Mesothelial cell of epicardium (in vitro differentiated cells): ENCODE results near the gene ZBED4. TPM values are rescaled to one million over a fixed set of nuclear protein-coding genes. Genes with fewer than 3 reads are reported as not detected.

Experiments used
- DNase-seq, 2 experiments: peaks; one replicate each; pipeline ENCODE4 v3.0.0; 2021; ENCODE audit warnings: low spot score in 2 of 2; ENCODE audit not compliant: unreplicated experiment in 2 of 2
- H3K27ac Mint-ChIP-seq: 2 replicates; pipeline ENCODE4 v1.8.0; 2021; ENCODE audit warnings: mixed read lengths
- H3K27me3 Mint-ChIP-seq: 2 replicates; pipeline ENCODE4 v1.8.0; 2021; ENCODE audit warnings: low read depth, mixed read lengths
- H3K36me3 Mint-ChIP-seq: 2 replicates; pipeline ENCODE4 v1.8.0; 2021; ENCODE audit warnings: mixed read lengths
- H3K4me1 Mint-ChIP-seq: 2 replicates; pipeline ENCODE4 v1.8.0; 2021; ENCODE audit warnings: mixed read lengths
- H3K4me3 Mint-ChIP-seq: 2 replicates; pipeline ENCODE4 v1.8.0; 2021; ENCODE audit warnings: mild to moderate bottlenecking, moderate library complexity, mixed read lengths
- H3K9me3 Mint-ChIP-seq: 2 replicates; pipeline ENCODE4 v1.8.0; 2021; ENCODE audit warnings: mixed read lengths
- total RNA-seq: library from RNA; stranded (reverse); gene quantifications from 3 replicates; pipeline ENCODE4 v1.2.1, GENCODE V29; 2021
- TF ChIP-seq, protein P1 (sequence below): fragments of 200-600 bp; sonication (generic); IDR thresholded peaks from one replicate; pipeline ENCODE4 v1.5.0; 2021; ENCODE audit warnings: antibody characterized with exemption; ENCODE audit not compliant: unreplicated experiment

The ZBED4 gene
- total RNA-seq, 1 donor from 2014 or later: 32.6 TPM

- Mint-ChIP-seq H3K27me3 (no peaks in the 10 kb centered on the region), H3K27ac (no peak overlapping the region), H3K9me3 (peaks cover 38% of the 10 kb centered on the region), H3K36me3 (peaks cover 80% of the 10 kb centered on the region), H3K4me1 (no peaks in the 10 kb centered on the region), H3K4me3 (no peak overlapping the region)
- TF ChIP-seq, protein P1, sequence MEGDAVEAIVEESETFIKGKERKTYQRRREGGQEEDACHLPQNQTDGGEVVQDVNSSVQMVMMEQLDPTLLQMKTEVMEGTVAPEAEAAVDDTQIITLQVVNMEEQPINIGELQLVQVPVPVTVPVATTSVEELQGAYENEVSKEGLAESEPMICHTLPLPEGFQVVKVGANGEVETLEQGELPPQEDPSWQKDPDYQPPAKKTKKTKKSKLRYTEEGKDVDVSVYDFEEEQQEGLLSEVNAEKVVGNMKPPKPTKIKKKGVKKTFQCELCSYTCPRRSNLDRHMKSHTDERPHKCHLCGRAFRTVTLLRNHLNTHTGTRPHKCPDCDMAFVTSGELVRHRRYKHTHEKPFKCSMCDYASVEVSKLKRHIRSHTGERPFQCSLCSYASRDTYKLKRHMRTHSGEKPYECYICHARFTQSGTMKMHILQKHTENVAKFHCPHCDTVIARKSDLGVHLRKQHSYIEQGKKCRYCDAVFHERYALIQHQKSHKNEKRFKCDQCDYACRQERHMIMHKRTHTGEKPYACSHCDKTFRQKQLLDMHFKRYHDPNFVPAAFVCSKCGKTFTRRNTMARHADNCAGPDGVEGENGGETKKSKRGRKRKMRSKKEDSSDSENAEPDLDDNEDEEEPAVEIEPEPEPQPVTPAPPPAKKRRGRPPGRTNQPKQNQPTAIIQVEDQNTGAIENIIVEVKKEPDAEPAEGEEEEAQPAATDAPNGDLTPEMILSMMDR: no peak
- DNase-seq: no peak
These were observed 28.2 kb downstream of the ZBED4 start for GRCh38 chr22:49881856-49882255.

GRCh38 chr22:49882519-49883293 is 29.1 kb downstream of the ZBED4 start:
- no peaks in the 10 kb centered on the region for H3K4me1 Mint-ChIP-seq
- H3K9me3 Mint-ChIP-seq: peaks cover 39% of the 10 kb centered on the region
- DNase-seq: no peak
- no peaks in the 10 kb centered on the region for H3K27me3 Mint-ChIP-seq
- no peak overlapping the region for H3K27ac Mint-ChIP-seq
- TF ChIP-seq, protein P1: no peak
- H3K4me3 Mint-ChIP-seq: no peak overlapping the region
- H3K36me3 Mint-ChIP-seq: peaks cover 85% of the 10 kb centered on the region

DNA sequence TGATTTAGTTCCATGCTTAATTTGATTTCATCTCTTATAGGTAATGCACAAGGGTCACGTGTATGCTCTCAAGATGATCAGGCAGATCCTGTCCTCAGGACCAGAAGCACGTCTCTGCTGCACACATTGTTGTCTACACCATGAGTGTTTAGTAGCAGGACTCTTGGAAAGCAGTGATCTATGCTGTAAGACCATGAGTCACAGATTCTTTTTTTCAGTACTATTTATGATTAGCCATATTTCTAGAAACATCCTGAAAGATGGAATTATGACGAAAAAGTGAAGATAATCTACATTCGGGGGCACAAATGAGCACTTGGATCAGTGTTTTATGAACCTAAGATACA is 29.6 kb downstream of the ZBED4 start:
- no peak for DNase-seq
- Mint-ChIP-seq H3K9me3 (peaks cover 39% of the 10 kb centered on the region), H3K4me3 (no peak overlapping the region), H3K4me1 (no peaks in the 10 kb centered on the region), H3K27me3 (no peaks in the 10 kb centered on the region), H3K36me3 (peaks cover 85% of the 10 kb centered on the region), H3K27ac (no peak overlapping the region)
- TF ChIP-seq, protein P1: no peak

GRCh38 chr22:49884075-49884474 is 30.4 kb downstream of the ZBED4 start:
- TF ChIP-seq, protein P1: no peak
- H3K4me3 Mint-ChIP-seq: no peak overlapping the region
- peaks cover 89% of the 10 kb centered on the region for H3K36me3 Mint-ChIP-seq
- no peaks in the 10 kb centered on the region for H3K27me3 Mint-ChIP-seq
- H3K27ac Mint-ChIP-seq: no peak overlapping the region
- H3K4me1 Mint-ChIP-seq: no peaks in the 10 kb centered on the region
- H3K9me3 Mint-ChIP-seq: peaks cover 40% of the 10 kb centered on the region
- DNase-seq: no peak

GRCh38 chr22:49884503-49885260 is 31.0 kb downstream of the ZBED4 start:
- no peak overlapping the region for H3K27ac Mint-ChIP-seq
- H3K4me3 Mint-ChIP-seq: no peak overlapping the region
- no peaks in the 10 kb centered on the region for H3K4me1 Mint-ChIP-seq
- DNase-seq: no peak
- H3K27me3 Mint-ChIP-seq: no peaks in the 10 kb centered on the region
- H3K36me3 Mint-ChIP-seq: peaks cover 92% of the 10 kb centered on the region
- peaks cover 46% of the 10 kb centered on the region for H3K9me3 Mint-ChIP-seq
- TF ChIP-seq, protein P1: no peak
